GM12864 (cell line): ENCODE results near the gene UNC13B.

Experiments
- DNase-seq: peaks from one replicate; pipeline ENCODE4 v3.0.0-alpha.2; 2011; ENCODE audit warnings: low read depth
- H3K4me3 ChIP-seq: 2 replicates; pipeline ENCODE4 v1.5.1; 2011; ENCODE audit warnings: mild to moderate bottlenecking, low read depth, low read length, control low read depth
- CTCF ChIP-seq: IDR thresholded peaks from 2 replicates; pipeline ENCODE4 v1.5.1; 2011; ENCODE audit warnings: low read depth, mild to moderate bottlenecking, moderate library complexity, low read length, control low read depth, inconsistent platforms; ENCODE audit errors: missing control alignments

Gene UNC13B

GRCh38 chr9:35254237-35254636 lies 92.4 kb downstream of the UNC13B start:
- no peak for TF ChIP-seq CTCF
- no peak overlapping the region for H3K4me3 ChIP-seq
- no peak for DNase-seq

GRCh38 chr9:35254984-35255857 lies 93.4 kb downstream of the UNC13B start:
- no peak for TF ChIP-seq CTCF
- H3K4me3 ChIP-seq: no peak overlapping the region
- no peak for DNase-seq

GRCh38 chr9:35257986-35258659 lies 96.3 kb downstream of the UNC13B start:
- H3K4me3 ChIP-seq: no peak overlapping the region
- TF ChIP-seq CTCF: no peak
- DNase-seq: no peak

- no peak overlapping the region for H3K4me3 ChIP-seq
- peak; percentile 71 for TF ChIP-seq CTCF
- DNase-seq: peak; percentile 16
Measured at GRCh38 chr9:35258660-35259474, 97.1 kb downstream of the UNC13B start.

GRCh38 chr9:35260186-35260585 lies 98.4 kb downstream of the UNC13B start:
- no peak overlapping the region for H3K4me3 ChIP-seq
- TF ChIP-seq CTCF: no peak
- no peak for DNase-seq

GRCh38 chr9:35262064-35262463 lies 100.3 kb downstream of the UNC13B start:
- no peak overlapping the region for H3K4me3 ChIP-seq
- TF ChIP-seq CTCF: no peak
- no peak for DNase-seq
